GM23338 (cell line): Measurements from ENCODE around the gene GALNT6. TPM values are rescaled to one million over a fixed set of nuclear protein-coding genes. Genes with fewer than 3 reads are reported as not detected.

Experiments
- ATAC-seq: fragments of 200-7000 bp; cut with Tn5 transposase; 3 replicates; pipeline ENCODE4 v1.9.1; 2020
- DNase-seq: peaks from one replicate; pipeline ENCODE4 v3.0.0-alpha.2; 2015; ENCODE audit warnings: low spot score
- H2AFZ ChIP-seq: fragments of 200-600 bp; sonication (generic); 2 replicates; pipeline ENCODE4 v1.8.0; 2016; ENCODE audit warnings: antibody characterized with exemption, mild to moderate bottlenecking, moderate library complexity
- H3F3A ChIP-seq: fragments of 200-600 bp; sonication (generic); replicated peaks from 2 replicates; pipeline ENCODE4 v1.8.0; 2017; ENCODE audit warnings: antibody characterized with exemption, mixed run types, low read depth
- H3K27ac ChIP-seq: fragments of 200-600 bp; sonication (generic); 2 replicates; pipeline ENCODE4 v1.6.1; 2016; ENCODE audit warnings: low read depth
- H3K27me3 ChIP-seq: fragments of 200-600 bp; sonication (generic); 2 replicates; pipeline ENCODE4 v1.8.0; 2016; ENCODE audit warnings: mild to moderate bottlenecking, mixed run types, moderate library complexity; ENCODE audit not compliant: insufficient read depth
- H3K36me3 ChIP-seq: fragments of 200-600 bp; sonication (generic); 2 replicates; pipeline ENCODE4 v1.8.0; 2016; ENCODE audit warnings: mild to moderate bottlenecking; ENCODE audit not compliant: insufficient read depth
- H3K4me1 ChIP-seq: fragments of 200-600 bp; sonication (generic); 2 replicates; pipeline ENCODE4 v1.8.0; 2016; ENCODE audit warnings: mild to moderate bottlenecking, moderate library complexity; ENCODE audit not compliant: insufficient read depth
- H3K4me2 ChIP-seq: fragments of 200-600 bp; sonication (generic); 2 replicates; pipeline ENCODE4 v1.7.1; 2017; ENCODE audit warnings: mixed run types
- H3K4me3 ChIP-seq: fragments of 200-600 bp; sonication (generic); 2 replicates; pipeline ENCODE4 v1.6.1; 2016; ENCODE audit warnings: mixed run types
- H3K79me2 ChIP-seq: fragments of 200-600 bp; sonication (generic); replicated peaks from 2 replicates; pipeline ENCODE4 v1.8.0; 2017; ENCODE audit warnings: mild to moderate bottlenecking; ENCODE audit not compliant: insufficient read depth
- H3K9me2 ChIP-seq: fragments of 200-600 bp; sonication (generic); 2 replicates; pipeline ENCODE4 v1.8.0; 2017; ENCODE audit not compliant: insufficient read depth
- H4K20me1 ChIP-seq: fragments of 200-600 bp; sonication (generic); replicated peaks from 2 replicates; pipeline ENCODE4 v1.8.0; 2017; ENCODE audit warnings: mild to moderate bottlenecking; ENCODE audit not compliant: insufficient read depth
- H3K27ac Mint-ChIP-seq: 2 replicates; pipeline ENCODE4 v1.8.0; 2020; ENCODE audit warnings: inconsistent platforms, mild to moderate bottlenecking, moderate library complexity, mixed read lengths
- H3K27me3 Mint-ChIP-seq: 3 replicates; pipeline ENCODE4 v1.8.0; 2022; ENCODE audit warnings: low read depth, mild to moderate bottlenecking, moderate library complexity, mixed read lengths, inconsistent platforms; ENCODE audit not compliant: insufficient read depth, poor library complexity
- H3K36me3 Mint-ChIP-seq: 3 replicates; pipeline ENCODE4 v1.8.0; 2021; ENCODE audit warnings: low read depth, mild to moderate bottlenecking, inconsistent platforms, moderate library complexity, mixed read lengths
- H3K4me1 Mint-ChIP-seq: 3 replicates; pipeline ENCODE4 v1.8.0; 2020; ENCODE audit warnings: mild to moderate bottlenecking, inconsistent platforms, mixed read lengths
- H3K4me3 Mint-ChIP-seq: 3 replicates; pipeline ENCODE4 v1.8.0; 2021; ENCODE audit warnings: moderate library complexity, mild to moderate bottlenecking, inconsistent platforms, mixed read lengths
- H3K9me3 Mint-ChIP-seq: 3 replicates; pipeline ENCODE4 v1.8.0; 2020; ENCODE audit warnings: moderate library complexity, mild to moderate bottlenecking, inconsistent platforms, mixed read lengths
- CREB1 ChIP-seq: fragments of 250-450 bp; sonication (Bioruptor Pico); IDR thresholded peaks from 2 replicates; pipeline ENCODE4 v1.5.0; 2020; ENCODE audit warnings: low read depth, mild to moderate bottlenecking, moderate library complexity
- EZH2 ChIP-seq: fragments of 200-600 bp; sonication (generic); IDR thresholded peaks from one replicate; pipeline ENCODE4 v1.8.0; 2017; ENCODE audit warnings: antibody characterized with exemption, mild to moderate bottlenecking, low read depth; ENCODE audit not compliant: unreplicated experiment
- NANOG ChIP-seq: IDR thresholded peaks from 2 replicates; pipeline ENCODE4 v1.6.1; 2016; ENCODE audit warnings: antibody characterized with exemption, borderline replicate concordance
- POLR2AphosphoS5 ChIP-seq: IDR thresholded peaks from 2 replicates; pipeline ENCODE4 v1.6.1; 2016; ENCODE audit warnings: antibody characterized with exemption, low read depth
- STAT1 ChIP-seq: IDR thresholded peaks from one replicate; pipeline ENCODE4 v1.6.1; 2016; ENCODE audit warnings: antibody characterized with exemption; ENCODE audit not compliant: unreplicated experiment
- ZNF331 ChIP-seq: fragments of 250-450 bp; sonication (Bioruptor Pico); IDR thresholded peaks from 2 replicates; pipeline ENCODE4 v1.5.0; 2020; ENCODE audit warnings: low read depth, mild to moderate bottlenecking, moderate library complexity
- long read RNA-seq: library from polyadenylated mRNA; unstranded; transcript quantifications from one replicate; pipeline ENCODE4 v2.0.0, GENCODE V29; 2020; ENCODE audit not compliant: unreplicated experiment
- polyA plus RNA-seq: library from polyadenylated mRNA; unstranded; fragments of >200 nt; fragmentation: Nextera tagmentation; extraction: Ambion mirVana; gene quantifications from 2 replicates; pipeline ENCODE4 v1.2.1, GENCODE V29; 2016
- total RNA-seq: library from RNA; depleted of rRNA; stranded (reverse); fragments of >200 nt; shearing (Covaris generic); gene quantifications from 2 replicates; pipeline ENCODE4 v1.2.3, GENCODE V29; 2014; rRNA removed
- TF ChIP-seq, protein P1 (sequence below): IDR thresholded peaks from one replicate; pipeline ENCODE4 v1.6.1; 2018; ENCODE audit warnings: antibody characterized with exemption; ENCODE audit not compliant: unreplicated experiment
- TF ChIP-seq, protein P2 (sequence below): fragments of 250-450 bp; sonication (Bioruptor Pico); IDR thresholded peaks from 2 replicates; pipeline ENCODE4 v1.5.0; 2020; ENCODE audit warnings: mild to moderate bottlenecking, moderate library complexity

GALNT6 gene, protein sequence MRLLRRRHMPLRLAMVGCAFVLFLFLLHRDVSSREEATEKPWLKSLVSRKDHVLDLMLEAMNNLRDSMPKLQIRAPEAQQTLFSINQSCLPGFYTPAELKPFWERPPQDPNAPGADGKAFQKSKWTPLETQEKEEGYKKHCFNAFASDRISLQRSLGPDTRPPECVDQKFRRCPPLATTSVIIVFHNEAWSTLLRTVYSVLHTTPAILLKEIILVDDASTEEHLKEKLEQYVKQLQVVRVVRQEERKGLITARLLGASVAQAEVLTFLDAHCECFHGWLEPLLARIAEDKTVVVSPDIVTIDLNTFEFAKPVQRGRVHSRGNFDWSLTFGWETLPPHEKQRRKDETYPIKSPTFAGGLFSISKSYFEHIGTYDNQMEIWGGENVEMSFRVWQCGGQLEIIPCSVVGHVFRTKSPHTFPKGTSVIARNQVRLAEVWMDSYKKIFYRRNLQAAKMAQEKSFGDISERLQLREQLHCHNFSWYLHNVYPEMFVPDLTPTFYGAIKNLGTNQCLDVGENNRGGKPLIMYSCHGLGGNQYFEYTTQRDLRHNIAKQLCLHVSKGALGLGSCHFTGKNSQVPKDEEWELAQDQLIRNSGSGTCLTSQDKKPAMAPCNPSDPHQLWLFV
- total RNA-seq, result 18.6 and 20.2 TPM in 2 replicates
- polyA plus RNA-seq, result 8.1 and 8.6 TPM in 2 replicates
- long read RNA-seq, partial matches to known transcripts, result 0 of 5 reads
- long read RNA-seq, other reads (novel, unspliced or antisense), result 5 of 5 reads

DNA sequence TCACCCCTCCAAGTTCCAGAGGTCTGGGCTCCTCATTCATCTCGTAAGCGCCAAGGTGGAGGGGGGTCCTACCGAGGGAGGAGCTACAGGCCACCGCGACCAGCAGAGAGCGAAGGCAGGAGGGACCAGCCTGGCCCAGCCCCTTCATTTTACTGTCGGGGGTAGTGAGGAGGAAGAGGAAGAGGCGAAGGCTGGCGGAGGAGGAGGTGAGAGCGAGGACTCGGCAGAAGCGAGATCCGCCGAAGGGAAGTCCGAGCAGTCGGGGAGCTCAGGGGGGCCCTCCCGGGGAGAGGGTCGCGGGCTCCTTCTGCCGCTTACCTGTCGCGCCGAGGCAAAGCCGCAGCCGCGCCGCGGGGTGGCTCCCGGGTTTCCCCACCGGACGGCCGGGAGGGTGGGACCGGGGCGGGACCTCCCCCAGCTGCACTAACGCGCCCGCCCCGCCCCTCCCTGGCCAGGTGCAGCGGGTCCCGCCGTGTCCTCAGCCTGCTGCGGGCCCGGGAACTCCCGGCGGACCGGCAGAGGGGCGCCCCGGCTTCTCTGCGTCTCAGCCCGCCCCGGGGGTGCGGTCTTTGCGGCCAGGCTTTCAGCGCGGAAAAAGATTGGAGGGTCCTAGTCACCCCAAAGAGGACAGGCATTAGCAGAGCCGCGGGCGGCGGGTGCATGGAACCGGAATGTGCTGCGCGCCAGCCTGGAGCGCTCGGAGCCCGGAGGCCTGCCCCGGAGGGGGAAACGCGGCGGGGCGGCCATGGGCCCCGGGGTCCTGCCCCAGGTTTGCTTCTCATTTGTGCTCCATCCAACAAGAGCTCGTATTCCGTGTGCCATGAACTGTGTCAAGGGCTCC, at the start of gene GALNT6:
GALNT6 (minus strand) TSS at position 124 of the 841 bp plus-strand sequence. CDS start 11,625 bp downstream, outside the sequence.
- Histone ChIP-seq H2AFZ (peak within 1 kb of the TSS; percentile 97), H3K27me3 (no peaks in the 10 kb centered on the region), H3K9me2 (no peaks in the 10 kb centered on the region; the same call in 1 of the 2 replicates), H3K27ac (peak within 1 kb of the TSS; percentile 95), H3K36me3 (no peaks in the 10 kb centered on the region), H3K4me2 (peak within 1 kb of the TSS; percentile 99), H3K4me1 (peaks cover 31% of the 10 kb centered on the region), H3K79me2 (peaks cover 12% of the 10 kb centered on the region), H4K20me1 (no peaks in the 10 kb centered on the region; the same call in 1 of the 2 replicates), H3K4me3 (peak within 1 kb of the TSS; percentile 97), H3F3A (peaks cover 21% of the 10 kb centered on the region)
- peak; percentile 87 for DNase-seq
- TF ChIP-seq NANOG (no peak), POLR2AphosphoS5 (peak; percentile 84), EZH2 (no peak), CREB1 (0 out of 2 replicates have a peak, but pooled peaks have one; percentile 24), STAT1 (no peak), ZNF331 (CRISPR knock-in tag) (no peak)
- TF ChIP-seq, protein P1, sequence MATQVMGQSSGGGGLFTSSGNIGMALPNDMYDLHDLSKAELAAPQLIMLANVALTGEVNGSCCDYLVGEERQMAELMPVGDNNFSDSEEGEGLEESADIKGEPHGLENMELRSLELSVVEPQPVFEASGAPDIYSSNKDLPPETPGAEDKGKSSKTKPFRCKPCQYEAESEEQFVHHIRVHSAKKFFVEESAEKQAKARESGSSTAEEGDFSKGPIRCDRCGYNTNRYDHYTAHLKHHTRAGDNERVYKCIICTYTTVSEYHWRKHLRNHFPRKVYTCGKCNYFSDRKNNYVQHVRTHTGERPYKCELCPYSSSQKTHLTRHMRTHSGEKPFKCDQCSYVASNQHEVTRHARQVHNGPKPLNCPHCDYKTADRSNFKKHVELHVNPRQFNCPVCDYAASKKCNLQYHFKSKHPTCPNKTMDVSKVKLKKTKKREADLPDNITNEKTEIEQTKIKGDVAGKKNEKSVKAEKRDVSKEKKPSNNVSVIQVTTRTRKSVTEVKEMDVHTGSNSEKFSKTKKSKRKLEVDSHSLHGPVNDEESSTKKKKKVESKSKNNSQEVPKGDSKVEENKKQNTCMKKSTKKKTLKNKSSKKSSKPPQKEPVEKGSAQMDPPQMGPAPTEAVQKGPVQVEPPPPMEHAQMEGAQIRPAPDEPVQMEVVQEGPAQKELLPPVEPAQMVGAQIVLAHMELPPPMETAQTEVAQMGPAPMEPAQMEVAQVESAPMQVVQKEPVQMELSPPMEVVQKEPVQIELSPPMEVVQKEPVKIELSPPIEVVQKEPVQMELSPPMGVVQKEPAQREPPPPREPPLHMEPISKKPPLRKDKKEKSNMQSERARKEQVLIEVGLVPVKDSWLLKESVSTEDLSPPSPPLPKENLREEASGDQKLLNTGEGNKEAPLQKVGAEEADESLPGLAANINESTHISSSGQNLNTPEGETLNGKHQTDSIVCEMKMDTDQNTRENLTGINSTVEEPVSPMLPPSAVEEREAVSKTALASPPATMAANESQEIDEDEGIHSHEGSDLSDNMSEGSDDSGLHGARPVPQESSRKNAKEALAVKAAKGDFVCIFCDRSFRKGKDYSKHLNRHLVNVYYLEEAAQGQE, result no peak
- TF ChIP-seq, protein P2, sequence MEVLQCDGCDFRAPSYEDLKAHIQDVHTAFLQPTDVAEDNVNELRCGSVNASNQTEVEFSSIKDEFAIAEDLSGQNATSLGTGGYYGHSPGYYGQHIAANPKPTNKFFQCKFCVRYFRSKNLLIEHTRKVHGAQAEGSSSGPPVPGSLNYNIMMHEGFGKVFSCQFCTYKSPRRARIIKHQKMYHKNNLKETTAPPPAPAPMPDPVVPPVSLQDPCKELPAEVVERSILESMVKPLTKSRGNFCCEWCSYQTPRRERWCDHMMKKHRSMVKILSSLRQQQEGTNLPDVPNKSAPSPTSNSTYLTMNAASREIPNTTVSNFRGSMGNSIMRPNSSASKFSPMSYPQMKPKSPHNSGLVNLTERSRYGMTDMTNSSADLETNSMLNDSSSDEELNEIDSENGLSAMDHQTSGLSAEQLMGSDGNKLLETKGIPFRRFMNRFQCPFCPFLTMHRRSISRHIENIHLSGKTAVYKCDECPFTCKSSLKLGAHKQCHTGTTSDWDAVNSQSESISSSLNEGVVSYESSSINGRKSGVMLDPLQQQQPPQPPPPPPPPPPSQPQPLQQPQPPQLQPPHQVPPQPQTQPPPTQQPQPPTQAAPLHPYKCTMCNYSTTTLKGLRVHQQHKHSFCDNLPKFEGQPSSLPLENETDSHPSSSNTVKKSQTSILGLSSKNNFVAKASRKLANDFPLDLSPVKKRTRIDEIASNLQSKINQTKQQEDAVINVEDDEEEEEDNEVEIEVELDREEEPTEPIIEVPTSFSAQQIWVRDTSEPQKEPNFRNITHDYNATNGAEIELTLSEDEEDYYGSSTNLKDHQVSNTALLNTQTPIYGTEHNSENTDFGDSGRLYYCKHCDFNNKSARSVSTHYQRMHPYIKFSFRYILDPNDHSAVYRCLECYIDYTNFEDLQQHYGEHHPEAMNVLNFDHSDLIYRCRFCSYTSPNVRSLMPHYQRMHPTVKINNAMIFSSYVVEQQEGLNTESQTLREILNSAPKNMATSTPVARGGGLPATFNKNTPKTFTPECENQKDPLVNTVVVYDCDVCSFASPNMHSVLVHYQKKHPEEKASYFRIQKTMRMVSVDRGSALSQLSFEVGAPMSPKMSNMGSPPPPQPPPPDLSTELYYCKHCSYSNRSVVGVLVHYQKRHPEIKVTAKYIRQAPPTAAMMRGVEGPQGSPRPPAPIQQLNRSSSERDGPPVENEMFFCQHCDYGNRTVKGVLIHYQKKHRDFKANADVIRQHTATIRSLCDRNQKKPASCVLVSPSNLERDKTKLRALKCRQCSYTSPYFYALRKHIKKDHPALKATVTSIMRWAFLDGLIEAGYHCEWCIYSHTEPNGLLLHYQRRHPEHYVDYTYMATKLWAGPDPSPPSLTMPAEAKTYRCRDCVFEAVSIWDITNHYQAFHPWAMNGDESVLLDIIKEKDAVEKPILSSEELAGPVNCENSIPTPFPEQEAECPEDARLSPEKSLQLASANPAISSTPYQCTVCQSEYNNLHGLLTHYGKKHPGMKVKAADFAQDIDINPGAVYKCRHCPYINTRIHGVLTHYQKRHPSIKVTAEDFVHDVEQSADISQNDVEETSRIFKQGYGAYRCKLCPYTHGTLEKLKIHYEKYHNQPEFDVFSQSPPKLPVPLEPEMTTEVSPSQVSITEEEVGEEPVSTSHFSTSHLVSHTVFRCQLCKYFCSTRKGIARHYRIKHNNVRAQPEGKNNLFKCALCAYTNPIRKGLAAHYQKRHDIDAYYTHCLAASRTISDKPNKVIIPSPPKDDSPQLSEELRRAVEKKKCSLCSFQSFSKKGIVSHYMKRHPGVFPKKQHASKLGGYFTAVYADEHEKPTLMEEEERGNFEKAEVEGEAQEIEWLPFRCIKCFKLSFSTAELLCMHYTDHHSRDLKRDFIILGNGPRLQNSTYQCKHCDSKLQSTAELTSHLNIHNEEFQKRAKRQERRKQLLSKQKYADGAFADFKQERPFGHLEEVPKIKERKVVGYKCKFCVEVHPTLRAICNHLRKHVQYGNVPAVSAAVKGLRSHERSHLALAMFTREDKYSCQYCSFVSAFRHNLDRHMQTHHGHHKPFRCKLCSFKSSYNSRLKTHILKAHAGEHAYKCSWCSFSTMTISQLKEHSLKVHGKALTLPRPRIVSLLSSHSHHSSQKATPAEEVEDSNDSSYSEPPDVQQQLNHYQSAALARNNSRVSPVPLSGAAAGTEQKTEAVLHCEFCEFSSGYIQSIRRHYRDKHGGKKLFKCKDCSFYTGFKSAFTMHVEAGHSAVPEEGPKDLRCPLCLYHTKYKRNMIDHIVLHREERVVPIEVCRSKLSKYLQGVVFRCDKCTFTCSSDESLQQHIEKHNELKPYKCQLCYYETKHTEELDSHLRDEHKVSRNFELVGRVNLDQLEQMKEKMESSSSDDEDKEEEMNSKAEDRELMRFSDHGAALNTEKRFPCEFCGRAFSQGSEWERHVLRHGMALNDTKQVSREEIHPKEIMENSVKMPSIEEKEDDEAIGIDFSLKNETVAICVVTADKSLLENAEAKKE (CRISPR knock-in tag), result no peak
- Mint-ChIP-seq H3K4me3 (peak within 1 kb of the TSS; percentile 92), H3K9me3 (no peaks in the 10 kb centered on the region), H3K27ac (peak within 1 kb of the TSS; percentile 60), H3K4me1 (peaks cover 43% of the 10 kb centered on the region), H3K27me3 (peaks cover 36% of the 10 kb centered on the region), H3K36me3 (peaks cover 6% of the 10 kb centered on the region; the same call in 2 of the 3 replicates)
- peak; percentile 79 for ATAC-seq
